Stimulated activated naive CD4-positive, alpha-beta T cell treated with Interleukin-2 at 50 U/mL for 16 hours (primary cell): ENCODE data around the gene TMEM127.
"Not testable (repeated sequence)": the region's sequence is repeated elsewhere in the genome, so short reads cannot be mapped to it uniquely, and the experiment has no call there.

Source experiments
- DNase-seq: peaks from one replicate; lab custom pipeline; 2025; lab: John Stamatoyannopoulos, UW

The TMEM127 gene

GRCh38 chr2:96265840-96266679 lies at the start of gene TMEM127, which contains the start of gene CIAO1:
Gene TMEM127, minus strand, starts transcription at chr2:96265997. Its CDS starts 616 bp downstream, at chr2:96265381.
Gene CIAO1, plus strand, starts transcription at chr2:96266225. Its CDS starts 126 bp downstream, at chr2:96266351.
- peak; percentile 99 for DNase-seq

- DNase-seq = no peak
Measured at GRCh38 chr2:96315005-96315399, 49.2 kb upstream of the TMEM127 start.

DNA sequence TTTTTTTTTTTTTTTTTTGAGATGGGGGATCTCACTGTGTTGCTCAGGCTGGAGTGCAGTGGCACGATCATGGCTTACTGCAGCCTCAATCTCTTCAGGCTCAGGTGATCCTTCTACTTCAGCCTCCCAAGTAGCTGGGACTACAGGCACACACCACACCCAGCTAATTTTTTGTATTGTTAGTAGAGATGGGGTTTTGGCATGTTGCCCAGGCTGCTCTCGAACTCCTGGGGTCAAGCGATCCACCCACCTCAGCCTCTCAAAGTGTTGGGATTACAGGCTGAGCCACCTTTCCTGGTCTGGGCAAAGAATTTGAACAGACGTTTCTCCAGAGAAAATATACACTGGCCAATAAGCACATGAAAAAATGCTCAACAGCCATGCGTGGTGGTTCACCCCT lies 42.5 kb upstream of the TMEM127 start:
- no peak for DNase-seq

GRCh38 chr2:96306370-96306769 lies 40.6 kb upstream of the TMEM127 start:
- no peak for DNase-seq

GRCh38 chr2:96305979-96306308 lies 40.1 kb upstream of the TMEM127 start:
- no peak for DNase-seq

DNA sequence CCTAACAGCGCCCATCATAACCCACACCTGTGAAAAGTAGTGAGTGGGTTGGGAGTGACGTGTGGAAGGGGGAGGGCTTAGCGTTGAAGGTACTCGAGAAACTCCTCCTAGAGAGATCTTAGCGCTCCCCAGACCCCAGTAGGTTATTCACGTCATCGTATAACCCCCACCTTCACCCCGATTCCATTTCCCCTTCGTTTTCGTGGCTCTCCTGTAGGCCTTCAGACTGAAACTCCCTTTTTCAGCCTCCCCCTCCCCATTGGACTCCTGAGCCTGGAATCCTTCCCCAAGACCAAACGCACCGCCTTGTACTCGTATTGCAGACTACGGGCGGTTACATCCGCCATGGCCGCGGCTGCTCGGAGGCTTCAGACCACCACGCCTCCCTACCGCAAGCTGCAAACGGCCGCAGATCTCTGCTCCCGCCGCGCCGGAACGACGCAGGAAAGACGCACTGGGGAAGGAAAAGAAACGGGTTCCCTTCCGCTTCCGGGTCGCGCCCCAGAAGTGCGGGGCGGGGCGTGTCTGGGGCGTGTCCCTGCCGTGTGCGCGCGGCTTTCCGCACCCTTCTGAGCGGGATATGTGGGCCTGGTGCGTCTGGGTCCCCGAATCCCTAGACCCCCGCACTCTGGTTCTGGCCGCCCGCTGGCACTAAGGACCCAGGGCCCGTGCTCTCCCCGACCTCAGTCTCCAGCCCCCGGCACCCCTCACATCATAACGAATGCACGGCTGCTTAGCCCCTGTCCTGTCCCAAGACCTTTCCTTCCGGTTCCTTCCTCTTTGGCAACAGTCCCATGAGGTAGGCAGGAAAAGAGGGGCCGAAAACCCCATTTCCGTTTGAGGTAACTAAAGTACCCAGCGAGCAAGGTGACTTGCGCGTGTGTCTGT lies 39.5 kb upstream of the TMEM127 start, which contains the start of gene SNRNP200:
TSS of gene SNRNP200 (minus strand) at position 456 of the 888 bp plus-strand sequence. CDS start at position 347, 109 bp downstream.
- DNase-seq = peak; percentile 86

DNA sequence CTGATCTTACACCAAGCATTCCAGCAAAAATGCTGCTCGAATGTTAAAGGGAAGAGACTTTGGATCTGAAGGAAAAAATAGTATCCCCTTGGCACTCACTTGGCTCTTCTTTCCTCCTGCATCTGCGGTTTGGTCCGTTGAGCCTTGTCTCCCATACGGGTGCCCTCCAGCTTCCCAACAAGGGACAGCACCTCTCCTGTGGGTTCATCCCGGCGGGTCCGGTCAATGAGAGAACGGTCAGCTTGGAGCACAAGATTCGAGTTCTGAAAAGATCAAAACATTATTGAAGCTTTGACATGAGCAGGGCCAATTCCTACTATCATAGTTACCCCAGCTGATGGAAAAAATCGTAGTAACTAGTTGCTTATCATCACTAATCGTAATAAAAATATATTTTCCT lies 38.8 kb upstream of the TMEM127 start:
- no peak for DNase-seq

DNA sequence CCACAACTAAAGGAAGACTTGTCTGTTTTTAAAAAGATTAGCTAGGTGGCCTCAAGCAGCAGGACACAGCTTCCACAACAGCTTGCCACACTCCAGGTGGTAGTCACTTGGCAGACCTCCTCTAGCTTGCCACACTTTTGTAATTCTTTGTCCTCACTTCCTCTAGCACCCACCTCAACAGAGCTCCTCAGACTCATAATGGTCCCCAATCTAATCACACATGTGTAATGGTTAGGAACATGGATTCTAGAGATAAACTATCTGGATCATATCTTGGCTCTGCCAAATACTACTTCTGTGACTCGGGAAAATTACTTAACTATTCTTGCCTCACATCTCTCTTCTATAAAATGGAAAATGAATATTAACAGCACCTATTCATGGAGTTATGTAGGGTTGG lies 36.1 kb upstream of the TMEM127 start:
- no peak for DNase-seq

DNA sequence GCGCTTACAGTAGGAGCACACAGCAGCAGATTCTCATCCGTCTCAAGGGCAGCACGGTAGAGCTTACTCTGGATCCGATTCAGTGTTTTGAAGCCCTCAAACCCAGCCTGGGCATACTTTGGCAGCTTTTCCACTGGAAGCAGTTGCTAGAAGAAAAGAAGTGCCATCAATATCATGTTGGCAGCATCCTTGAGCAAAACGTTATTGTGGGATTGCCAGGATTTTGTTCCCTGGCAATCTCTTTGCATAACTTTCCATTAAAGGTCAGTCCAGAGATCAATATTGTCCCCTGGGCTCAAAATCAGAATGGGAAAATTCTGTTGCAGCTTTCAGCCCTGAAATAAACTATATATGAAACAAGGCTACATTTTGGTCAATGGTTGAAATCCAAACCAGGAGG lies 31.1 kb upstream of the TMEM127 start:
- DNase-seq = no peak

DNA sequence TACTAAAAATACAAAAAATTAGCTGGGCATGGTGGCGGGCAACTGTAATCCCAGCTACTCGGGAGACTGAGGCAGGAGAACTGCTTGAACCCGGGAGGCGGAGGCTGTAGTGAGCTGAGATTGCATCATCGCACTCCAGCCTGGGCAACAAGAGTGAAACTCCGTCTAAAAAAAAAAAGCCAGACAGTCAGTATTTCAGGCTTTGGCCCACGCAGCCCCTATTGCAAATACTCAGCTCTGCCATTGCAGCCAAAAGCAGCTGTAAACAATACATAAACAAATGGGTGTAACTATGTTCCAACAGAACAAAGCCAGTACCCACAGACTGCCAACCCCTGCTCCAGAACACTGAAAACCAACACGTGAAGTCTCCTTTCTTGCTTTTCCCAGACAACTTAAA lies 28.5 kb upstream of the TMEM127 start:
- DNase-seq = not testable (repeated sequence)

DNA sequence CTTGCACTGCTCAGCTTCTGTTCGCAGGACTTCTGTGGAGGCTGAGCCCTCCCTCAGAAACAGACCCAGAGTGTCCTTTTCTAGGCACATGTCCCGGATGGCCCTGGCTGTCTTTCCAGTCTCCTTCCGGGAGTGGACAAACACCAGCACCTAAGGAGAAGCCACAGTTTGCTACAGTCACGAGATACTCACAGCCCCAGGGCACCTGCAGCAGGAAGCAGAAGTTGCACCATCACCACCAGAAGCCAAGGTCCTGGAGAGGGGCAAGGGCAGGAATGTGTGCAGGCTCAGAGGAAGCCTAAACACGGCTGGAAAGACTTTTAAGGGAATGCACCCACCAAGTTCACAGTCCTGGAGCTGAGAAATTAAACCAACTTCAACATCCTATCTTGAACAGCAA lies 26.0 kb upstream of the TMEM127 start:
- DNase-seq = no peak

GRCh38 chr2:96287273-96287856 lies 21.6 kb upstream of the TMEM127 start:
- no peak for DNase-seq

GRCh38 chr2:96276787-96277499 lies 11.1 kb upstream of the TMEM127 start:
- no peak for DNase-seq

DNA sequence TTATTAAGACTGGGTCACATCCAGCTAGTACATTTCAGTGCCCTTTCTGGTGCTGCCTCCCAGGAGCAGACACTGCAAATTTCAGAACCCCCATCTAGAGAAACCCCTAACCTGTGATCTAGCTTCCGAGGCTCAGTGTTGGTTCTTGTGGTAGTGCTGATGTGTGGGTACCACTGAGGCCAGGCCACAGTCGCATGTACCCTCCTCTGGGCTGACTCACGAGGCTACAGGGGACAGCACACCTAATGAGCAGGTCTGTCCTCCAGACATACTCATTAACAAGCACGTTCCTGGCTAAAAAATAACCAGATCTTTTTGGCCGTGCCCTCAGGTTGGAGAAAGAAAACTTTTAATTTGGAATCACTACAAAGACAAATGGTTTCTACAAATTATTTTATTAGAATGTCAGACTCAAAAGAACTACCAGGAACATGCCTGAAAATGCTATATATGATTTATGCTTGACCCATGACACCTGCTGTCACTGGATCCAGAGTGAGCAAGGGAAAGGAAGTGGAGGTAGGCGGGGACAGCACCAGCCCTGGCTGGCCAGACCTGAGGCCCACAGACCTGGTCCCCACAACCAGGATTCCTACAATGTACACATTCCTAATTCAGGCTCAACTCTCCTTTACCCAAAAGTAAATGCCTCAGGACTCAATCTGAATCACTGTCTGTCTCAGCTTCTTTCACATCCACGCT lies 8.7 kb upstream of the TMEM127 start:
- DNase-seq = no peak

GRCh38 chr2:96273763-96274162 lies 8.0 kb upstream of the TMEM127 start:
- DNase-seq = no peak

DNA sequence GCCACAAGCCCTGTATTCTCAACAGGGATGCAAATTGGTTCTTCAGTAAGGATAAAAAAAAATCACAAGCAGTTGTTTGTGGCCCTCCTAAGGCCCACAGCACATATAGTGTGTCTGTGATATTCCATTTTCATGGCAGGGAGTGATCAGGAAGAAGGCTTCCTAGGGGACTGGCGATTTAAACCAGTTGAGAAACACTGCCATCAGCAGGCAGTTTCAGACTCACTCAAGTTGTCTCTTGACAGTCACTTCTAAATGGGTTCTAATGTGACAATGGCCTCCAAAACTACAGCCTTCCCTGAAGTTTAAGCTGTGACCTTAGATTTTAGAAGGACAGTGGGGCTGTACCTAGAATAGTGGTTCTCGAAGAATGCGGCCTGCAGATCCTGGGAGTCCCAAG lies 6.2 kb upstream of the TMEM127 start:
- DNase-seq = no peak

- DNase-seq = peak; percentile 36
Measured at GRCh38 chr2:96267159-96267971, 1.6 kb upstream of the TMEM127 start.

DNA sequence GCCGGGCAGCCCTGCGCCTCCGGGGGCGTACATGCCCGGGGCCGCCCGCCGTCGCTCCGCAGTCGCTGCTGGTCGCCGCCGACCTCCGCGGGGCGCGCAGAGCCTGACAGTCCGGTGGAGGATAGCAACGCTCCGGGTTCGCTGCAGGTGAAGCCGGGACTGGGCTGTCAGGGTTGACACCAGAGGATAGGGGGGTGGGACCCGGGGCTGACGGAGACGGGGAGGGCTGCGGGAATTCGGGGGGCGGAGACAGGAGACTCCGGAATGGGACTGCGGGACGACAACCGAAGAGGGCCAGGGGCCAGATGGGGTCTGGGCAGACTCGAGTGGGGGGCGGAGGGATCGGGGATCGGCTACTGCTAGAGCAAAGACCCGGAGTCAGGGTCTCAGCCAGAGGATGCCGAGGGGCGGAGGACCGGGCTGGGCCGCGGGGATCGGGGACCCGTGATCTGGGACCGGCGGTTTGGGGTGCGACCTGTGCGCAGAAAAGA lies 403 bp downstream of the TMEM127 start:
- DNase-seq = peak; percentile 37

DNA sequence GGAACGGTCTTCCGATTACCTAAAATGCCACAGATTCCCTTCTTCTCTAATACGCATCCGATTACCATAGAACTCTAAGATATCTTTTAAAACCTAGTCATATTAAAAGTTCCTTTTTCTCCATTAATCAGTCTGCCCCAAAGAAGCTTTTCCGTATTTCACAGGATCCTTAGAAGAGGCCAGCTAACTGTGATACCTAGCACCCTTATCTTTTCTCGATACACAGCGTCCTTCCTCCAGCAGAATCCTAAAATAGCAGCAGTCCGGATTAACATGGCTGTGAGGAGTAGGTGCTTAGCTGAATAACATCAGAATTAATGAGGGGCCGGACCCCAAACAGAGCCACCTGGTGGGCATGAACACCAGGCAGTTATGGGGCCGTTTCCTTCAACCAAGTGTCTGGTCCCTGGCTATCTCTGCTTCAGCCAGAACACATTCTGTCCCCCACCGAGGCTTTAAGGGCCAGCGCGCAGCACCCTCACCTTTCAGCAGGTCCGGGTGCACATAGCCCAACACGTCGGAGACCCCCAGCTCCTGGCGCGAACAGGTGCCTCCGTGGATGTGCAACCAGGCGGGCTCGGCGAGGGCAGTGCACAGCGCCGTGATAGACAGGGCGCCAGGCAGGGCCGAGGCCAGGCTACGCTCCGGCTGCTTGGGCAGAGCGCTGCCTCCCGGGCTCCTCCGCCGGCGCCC lies 995 bp downstream of the TMEM127 start:
- peak; percentile 32 for DNase-seq

- DNase-seq = no peak
Measured at GRCh38 chr2:96264086-96264485, 1.7 kb downstream of the TMEM127 start.
